ENCODE results near the gene CSRNP3. TPM values are rescaled to one million over a fixed set of nuclear protein-coding genes. Genes with fewer than 3 reads are reported as not detected.
"Not testable (repeated sequence)": the region's sequence is repeated elsewhere in the genome, so short reads cannot be mapped to it uniquely, and the experiment has no call there.

The CSRNP3 gene
- total and polyA plus RNA-seq, 10 of the 15 experiments (the other 5 are each of a cell fraction or from before 2014, with no cell fraction given) = 0.03 to 5.2 (median 0.11) TPM; not detected in 1

DNA sequence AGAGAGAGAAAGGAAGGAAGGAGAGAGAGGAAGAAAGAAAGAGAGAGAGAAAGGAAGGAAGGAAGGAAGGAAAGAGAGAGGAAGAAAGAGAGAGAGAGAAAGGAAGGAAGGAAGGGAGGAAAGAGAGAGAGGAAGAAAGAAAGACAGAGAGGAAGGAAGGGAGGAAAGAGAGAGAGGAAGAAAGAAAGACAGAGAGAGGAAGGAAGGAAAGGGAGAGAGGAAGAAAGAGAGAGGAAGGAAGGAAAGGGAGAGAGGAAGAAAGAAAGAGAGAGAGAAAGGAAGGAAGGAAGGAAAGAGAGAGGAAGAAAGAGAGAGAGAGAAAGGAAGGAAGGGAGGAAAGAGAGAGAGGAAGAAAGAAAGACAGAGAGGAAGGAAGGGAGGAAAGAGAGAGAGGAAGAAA lies 196.6 kb downstream of the CSRNP3 start:
- H4K20me1 ChIP-seq (ENCODE audit: control insufficient read depth, insufficient read depth); H3K27ac ChIP-seq (ENCODE audit: control insufficient read depth, insufficient read depth); H3K9ac ChIP-seq (ENCODE audit: control insufficient read depth, insufficient read depth, low read length); BruUV-seq (replicated peaks); DNase-seq (ENCODE audit: low read depth, low spot score); ATAC-seq; H3K4me3 ChIP-seq; POLR2A ChIA-PET; H3K9me3 ChIP-seq (replicated peaks; ENCODE audit: control insufficient read depth, insufficient read depth, low read length); intact Hi-C loops (cut with micrococcal nuclease; ENCODE audit: unreplicated experiment); H3K36me3 ChIP-seq (ENCODE audit: control insufficient read depth in 2 of 2, insufficient read depth in 2 of 2, low read length in 1 of 2); H3K4me2 ChIP-seq (ENCODE audit: control insufficient read depth, insufficient read depth); RAD21 ChIA-PET (ENCODE audit: unreplicated experiment); H2AFZ ChIP-seq (ENCODE audit: control insufficient read depth, low read depth, low read length); H3K4me1 ChIP-seq (ENCODE audit: control insufficient read depth, insufficient read depth, low read length); in situ Hi-C loops (cut with MboI); H3K27me3 ChIP-seq (replicated peaks in 1 of 2; ENCODE audit: control insufficient read depth in 2 of 2, insufficient read depth in 2 of 2, low read length in 1 of 2); H3K79me2 ChIP-seq (ENCODE audit: control insufficient read depth, insufficient read depth, low read length); FAIRE-seq: not testable (repeated sequence)
- ChIA-PET SMC1A (ENCODE audit: uncharacterized antibody, unreplicated experiment) (interaction anchor here (1.3 to 8.1 kb wide), 4 partner anchors 6 to 224 kb away, joined by 3 to 98 read pairs (median 3); no protein-coding TSS in a partner anchor), CTCF (interaction anchor here (1.2 kb wide), 1 partner anchor 10 kb away, joined by 3 read pairs; no protein-coding TSS in a partner anchor)

DNA sequence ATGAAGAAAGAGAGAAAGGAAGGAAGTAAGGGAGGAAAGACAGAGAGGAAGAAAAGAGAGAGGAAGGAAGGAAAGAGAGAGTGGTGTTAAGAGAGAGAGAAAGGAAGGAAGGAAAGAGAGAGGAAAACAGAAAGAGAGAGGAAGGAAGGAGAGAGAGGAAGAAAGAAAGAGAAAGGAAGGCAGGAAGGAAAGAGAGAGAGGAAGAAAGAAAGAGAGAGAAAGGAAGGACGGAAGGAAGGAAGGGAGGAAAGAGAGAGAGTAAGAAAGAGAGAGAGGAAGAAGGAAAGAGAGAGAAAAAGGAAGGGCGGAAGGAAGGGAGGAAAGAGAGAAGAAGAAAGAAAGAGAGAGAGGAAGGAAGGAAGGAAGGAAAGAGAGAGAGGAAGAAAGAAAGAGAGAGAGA lies 197.1 kb downstream of the CSRNP3 start:
- DNase-seq (ENCODE audit: low read depth, low spot score) (no peak), FAIRE-seq (no peak), ATAC-seq (no peak)
- POLR2A ChIA-PET = no interaction called here
- Histone ChIP-seq H3K4me3 (no peak overlapping the region), H3K9ac (ENCODE audit: control insufficient read depth, insufficient read depth, low read length) (no peak overlapping the region), H3K4me1 (ENCODE audit: control insufficient read depth, insufficient read depth, low read length) (no peaks in the 10 kb centered on the region), H3K9me3 (replicated peaks; ENCODE audit: control insufficient read depth, insufficient read depth, low read length) (no peaks in the 10 kb centered on the region), H3K4me2 (ENCODE audit: control insufficient read depth, insufficient read depth) (no peak overlapping the region), H3K79me2 (ENCODE audit: control insufficient read depth, insufficient read depth, low read length) (no peaks in the 10 kb centered on the region), H3K27ac (ENCODE audit: control insufficient read depth, insufficient read depth) (no peak overlapping the region), H2AFZ (ENCODE audit: control insufficient read depth, low read depth, low read length) (no peak overlapping the region), H3K36me3 (ENCODE audit: control insufficient read depth in 2 of 2, insufficient read depth in 2 of 2, low read length in 1 of 2) (no peaks in the 10 kb centered on the region), H4K20me1 (ENCODE audit: control insufficient read depth, insufficient read depth) (no peaks in the 10 kb centered on the region), H3K27me3 (replicated peaks in 1 of 2; ENCODE audit: control insufficient read depth in 2 of 2, insufficient read depth in 2 of 2, low read length in 1 of 2) (no peaks in the 10 kb centered on the region)
- in situ Hi-C loops (cut with MboI) = no loop called here
- 51% methylated on average over 2 of the region's 2 CpGs for WGBS (ENCODE audit: insufficient coverage, insufficient replicate concordance, low lambda C conversion rate, missing lambda C conversion rate)
- TF ChIP-seq, protein P1, sequence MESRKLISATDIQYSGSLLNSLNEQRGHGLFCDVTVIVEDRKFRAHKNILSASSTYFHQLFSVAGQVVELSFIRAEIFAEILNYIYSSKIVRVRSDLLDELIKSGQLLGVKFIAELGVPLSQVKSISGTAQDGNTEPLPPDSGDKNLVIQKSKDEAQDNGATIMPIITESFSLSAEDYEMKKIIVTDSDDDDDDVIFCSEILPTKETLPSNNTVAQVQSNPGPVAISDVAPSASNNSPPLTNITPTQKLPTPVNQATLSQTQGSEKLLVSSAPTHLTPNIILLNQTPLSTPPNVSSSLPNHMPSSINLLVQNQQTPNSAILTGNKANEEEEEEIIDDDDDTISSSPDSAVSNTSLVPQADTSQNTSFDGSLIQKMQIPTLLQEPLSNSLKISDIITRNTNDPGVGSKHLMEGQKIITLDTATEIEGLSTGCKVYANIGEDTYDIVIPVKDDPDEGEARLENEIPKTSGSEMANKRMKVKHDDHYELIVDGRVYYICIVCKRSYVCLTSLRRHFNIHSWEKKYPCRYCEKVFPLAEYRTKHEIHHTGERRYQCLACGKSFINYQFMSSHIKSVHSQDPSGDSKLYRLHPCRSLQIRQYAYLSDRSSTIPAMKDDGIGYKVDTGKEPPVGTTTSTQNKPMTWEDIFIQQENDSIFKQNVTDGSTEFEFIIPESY (IDR thresholded peaks at IDR 0.05) = no peak
- no peak for TF ChIP-seq ZBED1 (IDR thresholded peaks at IDR 0.05; ENCODE audit: borderline replicate concordance)
- TF ChIP-seq, protein P2, sequence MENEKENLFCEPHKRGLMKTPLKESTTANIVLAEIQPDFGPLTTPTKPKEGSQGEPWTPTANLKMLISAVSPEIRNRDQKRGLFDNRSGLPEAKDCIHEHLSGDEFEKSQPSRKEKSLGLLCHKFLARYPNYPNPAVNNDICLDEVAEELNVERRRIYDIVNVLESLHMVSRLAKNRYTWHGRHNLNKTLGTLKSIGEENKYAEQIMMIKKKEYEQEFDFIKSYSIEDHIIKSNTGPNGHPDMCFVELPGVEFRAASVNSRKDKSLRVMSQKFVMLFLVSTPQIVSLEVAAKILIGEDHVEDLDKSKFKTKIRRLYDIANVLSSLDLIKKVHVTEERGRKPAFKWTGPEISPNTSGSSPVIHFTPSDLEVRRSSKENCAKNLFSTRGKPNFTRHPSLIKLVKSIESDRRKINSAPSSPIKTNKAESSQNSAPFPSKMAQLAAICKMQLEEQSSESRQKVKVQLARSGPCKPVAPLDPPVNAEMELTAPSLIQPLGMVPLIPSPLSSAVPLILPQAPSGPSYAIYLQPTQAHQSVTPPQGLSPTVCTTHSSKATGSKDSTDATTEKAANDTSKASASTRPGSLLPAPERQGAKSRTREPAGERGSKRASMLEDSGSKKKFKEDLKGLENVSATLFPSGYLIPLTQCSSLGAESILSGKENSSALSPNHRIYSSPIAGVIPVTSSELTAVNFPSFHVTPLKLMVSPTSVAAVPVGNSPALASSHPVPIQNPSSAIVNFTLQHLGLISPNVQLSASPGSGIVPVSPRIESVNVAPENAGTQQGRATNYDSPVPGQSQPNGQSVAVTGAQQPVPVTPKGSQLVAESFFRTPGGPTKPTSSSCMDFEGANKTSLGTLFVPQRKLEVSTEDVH (IDR thresholded peaks at IDR 0.05; ENCODE audit: low read depth, partially characterized antibody) = no peak
- no peak for TF ChIP-seq SMAD1 (IDR thresholded peaks at IDR 0.05; ENCODE audit: low read depth, partially characterized antibody)
- TF ChIP-seq FOXM1 (IDR thresholded peaks at IDR 0.05; ENCODE audit: low read depth, low read length) = no peak
- SMC1A ChIA-PET (ENCODE audit: uncharacterized antibody, unreplicated experiment) = no interaction called here
- CTCF ChIA-PET = interaction anchor here (0.9 kb wide), 1 partner anchor 78 kb away, joined by 3 read pairs; no protein-coding TSS in a partner anchor
- no TSS peak for BruUV-seq (replicated peaks)
- intact Hi-C loops (cut with micrococcal nuclease; ENCODE audit: unreplicated experiment) = no loop called here
- RAD21 ChIA-PET (ENCODE audit: unreplicated experiment) = no interaction called here

All from GM12878 (cell line).